ENCODE results near the gene IGSF5. TPM values are rescaled to one million over a fixed set of nuclear protein-coding genes. Genes with fewer than 3 reads are reported as not detected.
A peak's percentile ranks its signal among the peaks of the same experiment; 100 is the strongest.

The IGSF5 gene
- total and polyA plus RNA-seq, 12 donors = 1.2 to 6.2 (median 4.4) TPM

GRCh38 chr21:39720126-39720778 is 24.7 kb upstream of the IGSF5 start:
- Histone ChIP-seq H3K27ac (no peak overlapping the region), H3K4me3 (no peak overlapping the region), H3K36me3 (no peaks in the 10 kb centered on the region), H3K4me1 (peaks cover 0 to 8% (median 0%) of the 10 kb centered on the region in 9 donors), H3K9me3 (no peaks in the 10 kb centered on the region), H3K27me3 (peaks cover 0 to 7% (median 0%) of the 10 kb centered on the region in 7 donors)
- DNase-seq (no peak), ATAC-seq (peak in 2 of 8 donors; percentile 44 to 57)
- intact Hi-C loops (cut with DNase I) = no loop called here
- peak in 1 of 9 donors; percentile 14 for TF ChIP-seq CTCF (IDR thresholded peaks at IDR 0.05)
- 68 to 78% methylated on average over 5 of the region's 5 CpGs for WGBS, 2 donors

GRCh38 chr21:39721885-39722284 is 23.1 kb upstream of the IGSF5 start:
- WGBS, 2 donors = 91 to 94% methylated on average over 1 of the region's 1 CpG
- DNase-seq (no peak), ATAC-seq (no peak)
- Histone ChIP-seq H3K4me1 (peaks cover 0 to 8% (median 0%) of the 10 kb centered on the region in 9 donors), H3K27me3 (peaks cover 0 to 7% (median 0%) of the 10 kb centered on the region in 7 donors), H3K4me3 (no peak overlapping the region), H3K9me3 (no peaks in the 10 kb centered on the region), H3K27ac (no peak overlapping the region), H3K36me3 (no peaks in the 10 kb centered on the region)
- intact Hi-C loops (cut with DNase I) = no loop called here
- TF ChIP-seq CTCF (IDR thresholded peaks at IDR 0.05) = no peak

- Histone ChIP-seq H3K4me3 (no peak overlapping the region), H3K27me3 (no peaks in the 10 kb centered on the region), H3K9me3 (no peaks in the 10 kb centered on the region), H3K27ac (no peak overlapping the region), H3K36me3 (no peaks in the 10 kb centered on the region), H3K4me1 (peaks cover 0 to 7% (median 0%) of the 10 kb centered on the region in 9 donors)
- DNase-seq = no peak
- intact Hi-C loops (cut with DNase I) = no loop called here
- no peak for TF ChIP-seq CTCF (IDR thresholded peaks at IDR 0.05)
- 80 to 88% methylated on average over 5 of the region's 5 CpGs for WGBS, 2 donors
- no peak for ATAC-seq
These were observed 20.0 kb upstream of the IGSF5 start for GRCh38 chr21:39724944-39725343.

GRCh38 chr21:39726133-39726532 is 18.9 kb upstream of the IGSF5 start:
- Histone ChIP-seq H3K4me1 (no peaks in the 10 kb centered on the region), H3K36me3 (no peaks in the 10 kb centered on the region), H3K27ac (no peak overlapping the region), H3K27me3 (no peaks in the 10 kb centered on the region), H3K4me3 (no peak overlapping the region), H3K9me3 (no peaks in the 10 kb centered on the region)
- 92 to 97% methylated on average over 7 of the region's 7 CpGs for WGBS, 2 donors
- ATAC-seq = no peak
- TF ChIP-seq CTCF (IDR thresholded peaks at IDR 0.05) = no peak
- no peak for DNase-seq
- intact Hi-C loops (cut with DNase I) = no loop called here
